SK-N-SH treated with all-trans-retinoic acid at 6 μM for 48 hours (cell line): Measurements from ENCODE around the gene HACL1.
A peak's percentile ranks its signal among the peaks of the same experiment; 100 is the strongest.

Experiments
- ESRRG ChIP-seq: fragments of 250-450 bp; sonication (Bioruptor Pico); IDR thresholded peaks from 2 replicates; pipeline ENCODE4 v1.6.1; 2021; ENCODE audit warnings: mild to moderate bottlenecking
- ISL1 ChIP-seq: fragments of 250-450 bp; sonication (Bioruptor Pico); IDR thresholded peaks from 2 replicates; pipeline ENCODE4 v2.1.2; 2022; ENCODE audit warnings: mild to moderate bottlenecking, moderate library complexity
- TOX ChIP-seq: fragments of 250-450 bp; sonication (Bioruptor Pico); IDR thresholded peaks from 2 replicates; pipeline ENCODE4 v1.8.0; 2021; ENCODE audit warnings: mild to moderate bottlenecking, moderate library complexity, borderline replicate concordance
- TSHZ2 ChIP-seq: fragments of 250-450 bp; sonication (Bioruptor Pico); IDR thresholded peaks from 2 replicates; pipeline ENCODE4 v1.5.0; 2020; ENCODE audit warnings: mild to moderate bottlenecking, moderate library complexity
- ZFP3 ChIP-seq: fragments of 250-450 bp; sonication (Bioruptor Pico); IDR thresholded peaks from 2 replicates; pipeline ENCODE4 v1.5.0; 2020; ENCODE audit warnings: mild to moderate bottlenecking, moderate library complexity
- ZNF70 ChIP-seq: fragments of 450-650 bp; formaldehyde crosslinking; IDR thresholded peaks from 2 replicates; pipeline ENCODE4 v1.5.0; 2020; ENCODE audit warnings: mild to moderate bottlenecking, moderate library complexity

GRCh38 chr3:15633766-15634598 is 32.6 kb upstream of the HACL1 start:
- TF ChIP-seq ZNF70 (CRISPR knock-in tag) (no peak), ESRRG (CRISPR knock-in tag) (no peak), ZFP3 (CRISPR knock-in tag) (no peak), TSHZ2 (no peak), TOX (CRISPR knock-in tag) (no peak), ISL1 (peak; percentile 35)
